HG02938 (cell line): Measurements from ENCODE around the gene PRDM2.
"Not testable (repeated sequence)": the region's sequence is repeated elsewhere in the genome, so short reads cannot be mapped to it uniquely, and the experiment has no call there.

Experiments
- ATAC-seq: cut with Tn5 transposase; IDR thresholded peaks from one replicate; pipeline ENCODE4 v1.9.1; 2021; ENCODE audit warnings: mild to moderate bottlenecking, moderate library complexity; ENCODE audit not compliant: unreplicated experiment

Gene PRDM2, protein sequence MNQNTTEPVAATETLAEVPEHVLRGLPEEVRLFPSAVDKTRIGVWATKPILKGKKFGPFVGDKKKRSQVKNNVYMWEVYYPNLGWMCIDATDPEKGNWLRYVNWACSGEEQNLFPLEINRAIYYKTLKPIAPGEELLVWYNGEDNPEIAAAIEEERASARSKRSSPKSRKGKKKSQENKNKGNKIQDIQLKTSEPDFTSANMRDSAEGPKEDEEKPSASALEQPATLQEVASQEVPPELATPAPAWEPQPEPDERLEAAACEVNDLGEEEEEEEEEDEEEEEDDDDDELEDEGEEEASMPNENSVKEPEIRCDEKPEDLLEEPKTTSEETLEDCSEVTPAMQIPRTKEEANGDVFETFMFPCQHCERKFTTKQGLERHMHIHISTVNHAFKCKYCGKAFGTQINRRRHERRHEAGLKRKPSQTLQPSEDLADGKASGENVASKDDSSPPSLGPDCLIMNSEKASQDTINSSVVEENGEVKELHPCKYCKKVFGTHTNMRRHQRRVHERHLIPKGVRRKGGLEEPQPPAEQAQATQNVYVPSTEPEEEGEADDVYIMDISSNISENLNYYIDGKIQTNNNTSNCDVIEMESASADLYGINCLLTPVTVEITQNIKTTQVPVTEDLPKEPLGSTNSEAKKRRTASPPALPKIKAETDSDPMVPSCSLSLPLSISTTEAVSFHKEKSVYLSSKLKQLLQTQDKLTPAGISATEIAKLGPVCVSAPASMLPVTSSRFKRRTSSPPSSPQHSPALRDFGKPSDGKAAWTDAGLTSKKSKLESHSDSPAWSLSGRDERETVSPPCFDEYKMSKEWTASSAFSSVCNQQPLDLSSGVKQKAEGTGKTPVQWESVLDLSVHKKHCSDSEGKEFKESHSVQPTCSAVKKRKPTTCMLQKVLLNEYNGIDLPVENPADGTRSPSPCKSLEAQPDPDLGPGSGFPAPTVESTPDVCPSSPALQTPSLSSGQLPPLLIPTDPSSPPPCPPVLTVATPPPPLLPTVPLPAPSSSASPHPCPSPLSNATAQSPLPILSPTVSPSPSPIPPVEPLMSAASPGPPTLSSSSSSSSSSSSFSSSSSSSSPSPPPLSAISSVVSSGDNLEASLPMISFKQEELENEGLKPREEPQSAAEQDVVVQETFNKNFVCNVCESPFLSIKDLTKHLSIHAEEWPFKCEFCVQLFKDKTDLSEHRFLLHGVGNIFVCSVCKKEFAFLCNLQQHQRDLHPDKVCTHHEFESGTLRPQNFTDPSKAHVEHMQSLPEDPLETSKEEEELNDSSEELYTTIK (N-terminal part only)

DNA sequence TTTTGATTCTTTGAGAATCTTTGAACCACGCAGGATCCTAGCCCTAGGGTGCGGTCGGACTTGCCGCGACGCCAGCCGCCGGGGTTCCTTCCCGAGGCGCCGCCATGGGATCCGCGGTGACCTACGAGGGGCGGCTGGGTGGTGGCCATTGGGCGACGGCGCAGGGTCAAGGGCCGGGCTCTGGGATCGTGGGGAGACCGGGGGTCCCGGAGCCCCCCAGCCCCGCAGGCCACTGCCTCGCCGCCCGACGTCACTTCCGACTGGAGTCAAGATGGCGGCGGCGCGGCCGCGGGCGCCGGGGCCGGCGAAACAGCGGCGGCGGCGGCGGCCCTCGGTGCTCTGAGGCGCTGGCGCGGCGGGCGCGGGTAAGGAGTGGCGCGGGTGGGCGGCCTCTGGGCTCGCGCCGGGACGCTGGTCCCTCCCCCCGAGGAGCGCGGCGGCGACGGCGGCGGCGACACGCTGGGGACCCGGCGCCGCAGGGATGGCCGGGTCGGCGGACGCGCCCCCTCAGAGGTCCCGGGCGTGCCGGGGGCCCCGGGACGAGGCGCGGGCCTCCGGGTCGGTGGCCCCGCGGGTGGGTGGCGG is at the start of gene PRDM2:
Gene PRDM2, plus strand, starts transcription at position 253 of the 585 bp plus-strand sequence. CDS start 15,418 bp downstream, outside the sequence.
- no peak for ATAC-seq

GRCh38 chr1:13651279-13651678 is 48.7 kb upstream of the PRDM2 start:
- no peak for ATAC-seq

DNA sequence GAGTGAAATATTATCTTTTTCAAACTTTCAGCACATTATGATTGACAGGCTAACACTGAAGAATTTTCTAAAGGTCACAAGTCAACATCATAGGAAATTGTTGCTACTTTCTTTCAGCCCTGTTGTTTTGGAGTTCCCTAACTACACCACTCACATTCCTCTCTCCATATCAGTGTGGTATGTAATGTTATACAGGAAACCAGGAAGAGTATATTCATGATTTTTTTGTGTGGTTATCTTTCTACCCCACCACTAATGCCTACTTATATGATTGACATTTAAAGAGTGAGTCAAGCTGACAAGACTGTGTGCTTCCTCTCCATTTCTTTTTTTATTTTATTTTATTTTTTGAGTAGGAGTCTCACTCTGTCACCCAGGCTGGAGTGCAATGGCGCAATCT is 47.8 kb upstream of the PRDM2 start:
- no peak for ATAC-seq

DNA sequence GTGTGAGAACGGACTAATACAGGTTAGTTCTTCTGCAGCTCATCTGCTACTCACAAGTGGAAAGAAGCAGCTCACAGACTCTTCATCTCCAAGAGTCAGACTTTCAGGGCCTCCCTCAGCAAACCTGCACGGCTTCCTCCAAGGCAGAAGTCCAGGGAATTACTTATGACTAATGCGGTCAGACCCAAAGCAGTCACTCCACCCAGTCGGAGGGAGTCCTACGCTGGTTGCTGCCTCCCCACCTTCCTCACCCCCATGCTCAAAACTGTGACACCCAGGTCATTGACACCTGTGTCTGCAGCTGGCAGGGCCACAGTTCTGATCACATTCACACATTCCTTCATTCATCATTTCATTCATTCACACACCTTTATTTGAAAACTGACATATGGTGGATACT is 38.4 kb upstream of the PRDM2 start:
- no peak for ATAC-seq

DNA sequence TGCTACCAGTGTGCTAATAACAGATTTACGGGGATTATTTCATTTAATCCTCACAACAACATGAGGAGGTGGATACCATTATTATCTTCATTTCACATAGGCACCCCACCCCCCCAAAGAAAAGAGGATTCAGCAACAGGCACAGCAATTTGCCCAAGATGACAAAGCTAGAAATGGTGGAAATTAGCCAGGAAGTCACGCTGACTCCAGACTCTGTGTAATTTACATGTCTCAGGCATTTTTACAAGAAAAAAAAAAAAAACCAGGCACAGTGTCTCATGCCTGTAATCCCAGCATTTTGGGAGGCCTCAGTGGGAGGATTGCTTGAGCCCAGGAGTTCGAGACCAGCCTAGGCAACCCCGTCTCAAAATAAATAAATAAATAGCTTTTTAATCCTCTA is 37.5 kb upstream of the PRDM2 start:
- ATAC-seq: no peak

DNA sequence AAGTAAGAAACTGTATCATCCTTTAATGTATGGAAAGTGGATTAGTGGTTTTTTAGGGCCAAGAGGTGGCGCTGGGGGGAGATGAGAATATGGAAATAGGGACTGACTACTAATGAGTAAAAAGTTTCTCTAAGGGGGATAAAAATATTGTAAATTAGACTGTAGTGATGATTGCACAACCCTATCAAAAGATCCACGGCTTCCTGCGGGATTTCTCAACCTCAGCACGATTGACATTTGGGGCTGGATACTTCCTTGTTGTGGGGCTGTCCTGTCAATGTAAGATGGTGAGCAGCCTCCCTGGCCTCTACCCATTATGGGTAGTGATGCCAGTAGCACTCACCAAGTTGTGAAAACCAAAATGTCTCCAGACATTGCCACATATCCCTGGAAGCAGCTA is 36.0 kb upstream of the PRDM2 start:
- no peak for ATAC-seq

GRCh38 chr1:13664451-13664850 is 35.5 kb upstream of the PRDM2 start:
- no peak for ATAC-seq

DNA sequence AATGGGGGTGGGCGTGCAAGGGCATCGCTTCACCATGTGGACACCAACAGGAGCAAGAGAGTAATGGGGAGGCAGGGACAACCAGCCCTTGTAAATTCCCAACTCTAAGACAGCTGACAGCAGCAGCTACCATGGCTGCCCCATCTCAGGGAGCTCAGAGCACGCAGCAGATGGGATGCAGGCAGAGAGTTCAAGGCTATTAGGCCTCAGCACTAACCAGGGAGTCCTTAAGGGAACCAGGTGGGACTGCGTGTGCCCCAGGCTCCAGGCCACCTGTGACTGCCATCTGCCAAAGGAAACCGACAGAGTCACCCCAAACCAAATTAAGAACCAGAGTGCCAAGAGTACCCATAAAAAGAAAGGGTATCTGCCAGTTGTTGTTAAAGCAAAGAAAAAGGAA is 33.7 kb upstream of the PRDM2 start:
- ATAC-seq: no peak

DNA sequence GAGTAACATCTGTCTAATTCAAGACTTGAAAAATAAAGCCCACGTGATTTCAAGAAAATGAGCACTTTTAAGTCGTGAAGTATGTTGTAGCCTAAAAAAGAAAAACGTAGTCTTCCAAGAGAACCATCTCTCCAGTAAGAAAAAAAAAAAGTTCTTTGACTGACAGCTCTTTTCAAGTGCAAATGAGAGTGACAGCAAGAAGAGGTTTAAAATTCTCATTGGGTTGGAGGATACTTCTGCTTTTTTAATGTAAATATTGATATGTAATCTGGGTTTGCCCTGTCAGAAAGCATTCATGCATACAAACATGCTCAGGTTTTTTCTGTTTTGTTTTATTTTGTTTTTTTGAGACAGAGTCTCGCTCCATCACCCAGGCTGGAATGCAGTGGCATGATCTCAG is 32.3 kb upstream of the PRDM2 start:
- ATAC-seq: peak; percentile 45

- ATAC-seq: no peak
Measured at GRCh38 chr1:13674377-13674776, 25.6 kb upstream of the PRDM2 start.

DNA sequence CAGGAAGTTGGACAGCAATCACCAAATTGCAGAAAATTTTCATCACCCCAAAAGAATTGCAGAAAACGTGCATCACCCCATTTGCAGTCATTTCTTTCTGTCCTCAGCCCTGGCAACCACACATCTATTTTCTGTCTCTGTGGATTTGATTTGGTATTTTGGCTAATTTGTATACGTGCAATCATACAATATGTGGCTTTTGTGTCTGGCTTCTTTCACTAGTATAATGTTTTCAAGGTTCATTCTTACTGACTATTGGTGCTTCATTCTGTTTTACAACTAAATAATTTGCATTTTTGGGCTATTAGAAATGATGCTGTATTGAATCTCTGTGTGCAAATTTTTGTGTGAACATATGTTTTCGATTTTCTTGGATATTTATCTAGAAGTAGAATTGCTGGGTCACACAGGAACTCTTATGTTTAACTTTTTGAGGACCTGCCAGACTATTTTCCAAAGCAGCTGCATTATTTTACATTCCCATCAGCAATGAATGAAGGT is 24.8 kb upstream of the PRDM2 start:
- ATAC-seq: no peak

GRCh38 chr1:13677896-13678295 is 22.1 kb upstream of the PRDM2 start:
- no peak for ATAC-seq

DNA sequence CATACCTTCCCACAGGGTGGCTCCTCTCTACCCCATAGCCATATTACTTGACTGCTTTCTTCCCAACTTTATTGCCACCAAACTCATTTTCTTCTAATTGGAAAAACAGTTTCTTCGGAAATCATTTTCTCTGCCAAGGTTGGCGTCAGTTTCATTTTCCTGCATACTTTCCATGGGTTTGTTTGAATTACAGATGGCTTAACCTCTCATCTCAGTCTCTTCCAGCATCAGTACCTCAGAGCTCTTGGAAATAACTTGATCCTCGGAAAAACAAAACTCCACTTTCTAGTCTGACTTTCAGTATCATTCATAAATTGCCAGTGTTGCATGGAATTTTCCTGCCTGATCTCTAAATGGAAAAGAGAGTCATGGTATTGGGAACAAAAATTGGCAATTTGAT is 20.3 kb upstream of the PRDM2 start:
- ATAC-seq: no peak

DNA sequence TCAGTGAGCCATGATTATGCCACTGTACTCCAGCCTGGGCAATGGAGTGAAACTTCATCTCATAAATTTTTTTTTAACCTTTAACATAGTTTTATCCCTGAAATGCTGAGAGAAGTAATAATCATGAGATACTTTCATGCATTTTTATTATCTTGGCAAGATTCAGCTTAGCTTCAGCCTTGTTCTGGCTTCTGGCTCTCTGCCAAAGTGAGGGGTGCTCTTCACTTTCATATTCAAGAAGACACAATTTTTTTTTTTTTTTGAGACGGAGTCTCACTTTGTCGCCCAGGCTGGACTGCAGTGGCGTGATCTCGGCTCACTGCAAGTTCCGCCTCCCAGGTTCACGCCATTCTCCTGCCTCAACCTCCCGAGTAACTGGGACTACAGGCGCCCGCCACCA is 19.4 kb upstream of the PRDM2 start:
- not testable (repeated sequence) for ATAC-seq

- ATAC-seq: no peak
Measured at GRCh38 chr1:13681921-13682320, 18.1 kb upstream of the PRDM2 start.

DNA sequence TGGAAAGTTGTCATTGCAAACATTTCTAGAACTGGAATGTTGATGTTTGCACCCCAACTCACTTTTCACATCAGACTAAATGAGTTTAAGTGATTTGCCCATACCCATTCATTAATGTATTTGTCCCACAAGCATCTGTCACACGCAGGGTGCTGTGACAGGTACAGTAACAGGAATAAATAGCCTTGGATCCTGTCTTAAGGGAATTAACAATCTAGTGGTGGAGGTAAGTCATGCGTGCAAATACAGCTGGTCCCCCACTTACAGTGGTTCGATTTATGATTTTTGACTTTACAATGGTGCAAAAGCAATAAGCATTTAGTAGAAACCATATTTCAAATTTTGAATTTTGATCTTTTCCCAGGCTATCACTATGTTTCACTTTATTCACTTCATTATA is 17.5 kb upstream of the PRDM2 start:
- no peak for ATAC-seq

- no peak for ATAC-seq
Measured at GRCh38 chr1:13683206-13683605, 16.8 kb upstream of the PRDM2 start.

- ATAC-seq: no peak
Measured at GRCh38 chr1:13687151-13687715, 12.8 kb upstream of the PRDM2 start.

GRCh38 chr1:13693094-13693493 is 6.9 kb upstream of the PRDM2 start:
- ATAC-seq: not testable (repeated sequence)
